ENCODE data around the gene CERS6.
"Not testable (repeated sequence)": the region's sequence is repeated elsewhere in the genome, so short reads cannot be mapped to it uniquely, and the experiment has no call there.

Gene CERS6

DNA sequence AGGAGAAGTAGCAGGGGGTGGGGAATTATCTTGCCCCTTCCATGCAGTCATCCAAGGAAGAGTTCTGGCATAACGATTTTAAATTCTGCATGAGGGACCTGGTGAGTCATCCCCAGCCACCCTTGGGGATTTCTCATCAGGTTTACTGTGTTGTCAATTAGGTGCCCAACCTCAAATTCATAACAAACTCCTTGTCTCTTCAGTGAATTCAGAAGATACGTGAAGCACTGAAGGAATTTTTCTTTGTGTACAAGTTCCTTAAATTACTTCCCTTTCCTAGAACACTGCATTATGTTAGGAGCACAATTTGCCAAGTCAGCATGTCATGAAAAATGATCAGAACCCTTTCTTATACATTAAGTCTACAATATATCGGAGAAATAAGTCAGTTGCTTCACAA, 275.5 kb downstream of the CERS6 start:
- no peak for DNase-seq (ENCODE audit: low read depth, low spot score)

- DNase-seq (ENCODE audit: low read depth, low spot score), result no peak
Measured at GRCh38 chr2:168732100-168732499, 276.0 kb downstream of the CERS6 start.

DNA sequence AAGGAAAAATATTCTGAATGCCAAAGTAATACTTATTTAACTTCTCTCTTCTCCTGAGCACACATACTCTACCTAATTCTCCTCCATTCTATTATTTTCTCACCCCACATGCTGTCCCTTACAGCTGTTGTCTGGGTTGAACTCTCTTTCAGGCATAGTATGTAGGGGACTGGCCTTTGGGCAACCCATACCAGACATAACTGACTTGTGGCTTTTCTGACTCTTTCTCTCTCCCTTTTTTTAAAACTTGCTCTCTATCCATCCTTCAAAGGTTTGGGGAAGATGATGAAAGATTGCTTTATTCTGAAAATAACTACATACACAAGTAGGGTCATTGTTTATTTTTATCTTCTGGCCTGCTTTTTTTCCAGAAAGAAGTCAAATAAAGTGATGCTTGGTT, 276.4 kb downstream of the CERS6 start:
- DNase-seq (ENCODE audit: low read depth, low spot score), result no peak

DNA sequence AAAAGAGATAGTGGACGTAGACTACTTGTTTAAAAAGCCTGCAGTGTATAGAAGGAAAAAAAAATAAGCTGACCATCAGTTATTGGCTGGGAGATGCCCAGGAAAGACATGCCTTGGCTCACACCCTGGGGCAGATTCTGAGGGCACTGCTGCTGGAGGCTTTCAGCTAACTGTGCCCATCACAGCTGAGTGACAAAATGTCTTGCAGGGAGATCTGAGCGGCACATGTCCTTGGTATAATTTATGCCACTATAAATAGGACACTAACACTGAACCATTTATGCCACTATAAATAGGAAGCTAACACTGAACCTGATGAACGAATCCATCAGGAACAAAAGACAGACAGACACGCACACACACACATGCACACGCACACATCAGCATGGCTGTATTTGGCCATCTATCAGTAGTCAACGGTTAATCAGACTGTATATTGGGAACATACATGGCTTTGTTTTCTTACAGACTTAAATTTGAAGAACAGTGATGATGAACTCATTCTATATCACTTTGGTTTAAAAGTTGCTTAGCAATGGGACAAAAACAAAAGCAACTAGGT, 278.2 kb downstream of the CERS6 start:
- no peak for DNase-seq (ENCODE audit: low read depth, low spot score)

GRCh38 chr2:168736649-168737445, 280.8 kb downstream of the CERS6 start:
- no peak for DNase-seq (ENCODE audit: low read depth, low spot score)

DNA sequence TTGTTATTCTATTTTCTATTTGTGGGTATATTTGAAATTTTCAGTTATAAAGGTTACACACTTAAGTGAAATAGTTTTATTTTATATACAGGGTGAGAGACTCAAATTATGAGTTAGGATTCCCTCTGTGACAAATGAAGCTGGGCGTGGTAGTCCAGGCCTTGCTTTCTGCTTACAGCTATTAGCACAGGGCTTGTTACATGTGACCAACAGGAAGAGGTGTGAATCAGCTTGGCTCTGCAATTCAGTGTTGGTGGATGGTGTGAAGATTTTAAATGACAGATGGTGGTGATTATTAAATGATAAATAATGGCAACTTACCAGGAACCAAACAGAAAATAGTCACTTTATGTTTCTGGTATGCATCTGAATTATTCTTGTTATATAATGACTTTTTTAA, 282.0 kb downstream of the CERS6 start:
- DNase-seq (ENCODE audit: low read depth, low spot score), result no peak

DNA sequence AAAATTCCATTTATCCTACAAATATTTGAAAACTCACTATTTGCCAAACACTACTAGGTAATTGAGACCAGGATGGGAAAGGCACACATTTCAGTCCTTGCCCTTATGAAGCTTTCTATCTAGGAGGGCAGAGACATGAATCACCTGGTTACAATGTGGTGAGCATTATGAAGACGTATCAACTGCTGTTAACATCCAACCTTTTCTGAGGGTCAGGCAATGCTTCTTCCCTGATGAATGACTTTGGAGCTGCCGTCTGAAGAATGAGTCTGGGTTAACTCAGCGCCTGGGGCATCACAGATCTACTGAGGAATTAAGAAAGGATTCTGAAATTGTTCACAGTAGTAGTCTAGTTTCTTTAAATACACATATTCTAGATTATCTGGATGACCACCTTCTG, 284.3 kb downstream of the CERS6 start:
- no peak for DNase-seq (ENCODE audit: low read depth, low spot score)

GRCh38 chr2:168740788-168741187, 284.7 kb downstream of the CERS6 start:
- DNase-seq (ENCODE audit: low read depth, low spot score), result no peak

GRCh38 chr2:168742258-168742932, 286.3 kb downstream of the CERS6 start:
- DNase-seq (ENCODE audit: low read depth, low spot score), result no peak

- no peak for DNase-seq (ENCODE audit: low read depth, low spot score)
Measured at GRCh38 chr2:168744844-168745243, 288.8 kb downstream of the CERS6 start.

- no peak for DNase-seq (ENCODE audit: low read depth, low spot score)
Measured at GRCh38 chr2:168748461-168748860, 292.4 kb downstream of the CERS6 start.

DNA sequence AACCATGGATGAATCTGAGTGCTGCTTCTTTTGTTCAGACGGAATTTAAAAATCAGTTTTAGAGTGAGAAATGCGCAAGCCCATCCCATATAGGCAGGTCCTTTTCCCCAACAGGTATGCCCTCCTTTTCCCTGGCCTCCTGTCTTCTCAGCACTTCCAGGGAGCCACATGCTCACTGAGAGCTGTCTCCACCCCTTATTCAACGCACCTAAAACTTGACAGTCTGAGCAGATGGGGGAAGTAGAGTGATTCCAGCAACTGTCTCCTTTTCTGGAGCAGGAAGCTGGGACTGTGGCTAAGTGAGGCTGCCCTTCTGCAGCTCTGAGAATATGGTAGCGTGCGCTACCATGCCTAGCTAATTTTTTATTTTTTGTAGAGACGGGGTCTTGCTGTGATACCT, 293.2 kb downstream of the CERS6 start:
- no peak for DNase-seq (ENCODE audit: low read depth, low spot score)

DNA sequence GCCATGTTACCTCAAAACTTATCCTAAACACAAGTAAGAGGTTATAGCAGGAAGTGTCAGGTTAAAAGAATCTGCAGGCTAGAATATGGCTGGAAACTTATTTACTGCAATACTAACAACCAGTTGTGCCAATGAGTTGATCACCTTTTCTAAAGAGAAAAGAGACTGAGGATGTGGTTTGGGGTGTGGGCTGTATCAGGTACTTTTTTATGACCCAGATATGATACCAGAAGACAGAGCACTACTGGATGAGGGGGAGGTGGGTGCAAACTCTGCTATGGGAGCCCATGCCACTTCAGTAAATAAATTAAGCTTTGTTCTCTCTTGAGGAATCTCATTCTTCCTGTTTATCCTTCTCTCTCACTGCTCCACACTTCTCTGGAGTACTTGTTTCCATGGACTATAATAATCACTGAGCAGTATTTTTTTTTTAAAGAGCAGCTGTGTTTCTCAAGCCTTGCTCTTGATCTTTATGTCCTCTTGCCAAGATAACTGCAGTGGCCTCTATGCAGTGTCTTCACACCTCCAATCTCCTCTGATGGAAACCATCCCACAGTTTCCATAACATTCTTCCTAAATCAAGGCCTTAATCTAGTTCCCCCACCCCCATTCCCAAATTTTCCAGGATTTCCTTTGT, 295.1 kb downstream of the CERS6 start:
- no peak for DNase-seq (ENCODE audit: low read depth, low spot score)

GRCh38 chr2:168752361-168752760, 296.3 kb downstream of the CERS6 start:
- no peak for DNase-seq (ENCODE audit: low read depth, low spot score)

DNA sequence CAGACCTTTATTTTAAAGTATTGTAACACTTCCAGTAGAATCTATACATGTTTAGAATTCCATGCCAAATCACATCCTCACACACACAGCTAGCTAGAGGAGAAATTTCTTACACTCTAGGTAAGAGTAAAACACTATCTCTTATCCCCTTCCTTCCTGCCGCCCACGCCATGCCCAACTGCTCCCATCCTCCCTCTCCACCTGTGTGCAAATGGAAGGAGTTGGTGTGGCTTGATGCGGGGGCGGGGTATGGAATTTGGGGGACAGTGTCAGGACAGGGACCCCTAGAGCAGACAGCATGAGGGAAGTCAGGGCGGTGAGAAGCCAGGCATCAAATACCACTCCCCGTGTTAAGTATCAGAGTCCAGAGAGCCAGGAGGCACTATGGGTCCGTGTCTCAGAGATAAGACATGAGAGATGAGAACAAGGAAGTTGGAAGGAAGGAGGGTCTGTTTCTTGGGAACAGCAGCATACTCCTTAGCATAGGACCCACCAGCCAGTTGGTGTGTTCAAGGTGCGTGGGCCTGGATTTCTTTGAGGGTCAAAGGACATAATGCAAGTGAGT, 297.8 kb downstream of the CERS6 start:
- DNase-seq (ENCODE audit: low read depth, low spot score), result no peak

- DNase-seq (ENCODE audit: low read depth, low spot score), result no peak
Measured at GRCh38 chr2:168757223-168757622, 301.2 kb downstream of the CERS6 start.

- no peak for DNase-seq (ENCODE audit: low read depth, low spot score)
Measured at GRCh38 chr2:168758970-168759820, 303.1 kb downstream of the CERS6 start.

GRCh38 chr2:168765401-168765800, 309.3 kb downstream of the CERS6 start:
- DNase-seq (ENCODE audit: low read depth, low spot score), result no peak

DNA sequence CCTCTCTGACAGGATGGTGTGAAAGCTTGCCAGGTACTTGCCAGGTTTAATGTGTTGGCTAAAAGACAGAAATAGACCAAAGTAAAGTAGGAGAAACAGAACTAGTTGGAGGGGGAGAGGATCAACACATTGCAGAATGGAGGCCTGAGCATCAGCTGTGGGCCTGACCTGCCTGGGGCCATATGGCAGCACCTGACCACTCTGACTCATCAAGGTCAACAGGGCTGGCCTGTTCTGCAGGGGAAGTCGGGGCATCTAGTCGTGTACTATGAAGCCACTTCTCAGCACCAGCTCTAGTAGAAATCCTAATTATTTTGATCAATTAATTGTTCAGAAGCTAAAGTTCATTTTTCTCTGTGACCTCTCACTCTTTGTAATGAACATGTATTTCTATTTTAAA, 310.5 kb downstream of the CERS6 start:
- no peak for DNase-seq (ENCODE audit: low read depth, low spot score)

DNA sequence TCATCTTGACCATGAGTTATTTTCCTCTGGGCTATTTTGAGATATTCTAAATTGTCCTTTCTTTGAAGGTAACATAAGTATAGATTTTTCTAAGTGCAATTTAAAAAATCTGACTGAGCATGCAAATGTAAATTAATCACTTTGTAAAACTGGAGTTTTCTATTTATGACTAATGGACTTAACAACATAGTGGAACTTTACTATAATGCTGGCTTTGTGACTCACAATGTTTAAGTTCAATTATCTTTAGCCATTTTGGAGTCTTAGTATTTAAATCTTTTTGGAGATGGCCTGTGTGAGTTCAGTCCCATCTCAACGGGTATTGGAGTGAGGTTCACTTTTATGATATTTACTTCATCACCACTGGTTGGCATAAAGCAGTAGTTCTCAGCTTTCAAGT, 311.2 kb downstream of the CERS6 start:
- DNase-seq (ENCODE audit: low read depth, low spot score), result no peak

- not testable (repeated sequence) for DNase-seq (ENCODE audit: low read depth, low spot score)
Measured at GRCh38 chr2:168768357-168768756, 312.3 kb downstream of the CERS6 start.
